ENCODE results near the gene HSPA1B. TPM values are rescaled to one million over a fixed set of nuclear protein-coding genes. Genes with fewer than 3 reads are reported as not detected.
A peak's percentile ranks its signal among the peaks of the same experiment; 100 is the strongest.

Gene HSPA1B
- polyA plus RNA-seq, 2 of the 4 experiments (the other 2 are of a cell fraction): 70.6 to 125 TPM

- CTCF ChIA-PET: interaction anchor here (0.8 to 1.7 kb wide), 4 partner anchors 9 to 46 kb away, joined by 3 to 4 read pairs (median 4); no protein-coding TSS in a partner anchor
- Histone ChIP-seq H3K4me1 (no peaks in the 10 kb centered on the region), H3K4me3 (no peak overlapping the region), H3K4me2 (no peak overlapping the region), H3K27ac (no peak overlapping the region), H3K9me3 (no peaks in the 10 kb centered on the region)
- 92% methylated on average over 13 of the region's 15 CpGs for WGBS (ENCODE audit: missing lambda C conversion rate)
- TF ChIP-seq JUN (IDR thresholded peaks at IDR 0.05) (0 out of 5 replicates have a peak, but pooled peaks of 1 of the 2 experiments have one; percentile 22), BHLHE40 (IDR thresholded peaks at IDR 0.05; ENCODE audit: low read depth, low read length) (no peak)
- DNase-seq (ENCODE audit: low read depth in 1 of 2, low spot score in 1 of 2) (no peak), ATAC-seq (no peak), FAIRE-seq (no peak)
- POLR2A ChIA-PET: interaction anchor here (1.4 kb wide), 1 partner anchor 43 kb away, joined by 3 read pairs; the partner anchor contains the start of gene HSPA1B
Observed at GRCh38 chr6:31784098-31784925, 43.2 kb upstream of the HSPA1B start.

- Histone ChIP-seq H3K4me3 (no peak overlapping the region), H3K4me2 (no peak overlapping the region), H3K27ac (no peak overlapping the region), H3K9me3 (no peaks in the 10 kb centered on the region), H3K4me1 (no peaks in the 10 kb centered on the region)
- CTCF ChIA-PET: interaction anchor here (0.6 to 1.7 kb wide), 8 partner anchors 9 to 45 kb away, joined by 3 to 6 read pairs (median 4); partner anchors contain the start of gene VARS1
- WGBS (ENCODE audit: missing lambda C conversion rate): 97% methylated on average over 4 of the region's 11 CpGs
- no peak for FAIRE-seq
- DNase-seq (ENCODE audit: low read depth in 1 of 2, low spot score in 1 of 2): no peak
- TF ChIP-seq NR3C1 (IDR thresholded peaks at IDR 0.05): no peak
- no peak for TF ChIP-seq SMC3 (IDR thresholded peaks at IDR 0.05)
- TF ChIP-seq CBX2 (IDR thresholded peaks at IDR 0.05; ENCODE audit: borderline replicate concordance, low read depth): no peak
- no peak for TF ChIP-seq KDM5A (IDR thresholded peaks at IDR 0.05)
- no peak for TF ChIP-seq EHMT2 (IDR thresholded peaks at IDR 0.05; ENCODE audit: low read depth)
- TF ChIP-seq SREBF2 (IDR thresholded peaks at IDR 0.05): no peak
- TF ChIP-seq HMGXB4 (CRISPR knock-in tag; IDR thresholded peaks at IDR 0.05; ENCODE audit: borderline replicate concordance): no peak
- no peak for TF ChIP-seq JUNB (IDR thresholded peaks at IDR 0.05)
- TF ChIP-seq RARB (CRISPR knock-in tag; IDR thresholded peaks at IDR 0.05): no peak
- TF ChIP-seq USF2 (IDR thresholded peaks at IDR 0.05): no peak
- no peak for TF ChIP-seq FOXS1 (CRISPR knock-in tag; IDR thresholded peaks at IDR 0.05)
- TF ChIP-seq HES2 (IDR thresholded peaks at IDR 0.05): no peak
- TF ChIP-seq FOSB (CRISPR knock-in tag; IDR thresholded peaks at IDR 0.05): no peak
- TF ChIP-seq RCOR1 (IDR thresholded peaks at IDR 0.05; ENCODE audit: low read depth, low read length): no peak
- TF ChIP-seq HOXA7 (CRISPR knock-in tag; IDR thresholded peaks at IDR 0.05): no peak
- no peak for ATAC-seq
- POLR2A ChIA-PET: interaction anchor here (1.4 to 1.5 kb wide), 2 partner anchors 30 to 42 kb away, joined by 3 read pairs; partner anchors contain the start of genes HSPA1A, HSPA1B and HSPA1L
Observed at GRCh38 chr6:31785475-31785874, 42.1 kb upstream of the HSPA1B start.

GRCh38 chr6:31791324-31792089 lies 36.0 kb upstream of the HSPA1B start:
- TF ChIP-seq SMC3 (IDR thresholded peaks at IDR 0.05) (0 out of 3 replicates have a peak, but pooled peaks have one; percentile 22), CTCF (IDR thresholded peaks at IDR 0.05) (peak; percentile 49), HOXB5 (CRISPR knock-in tag; IDR thresholded peaks at IDR 0.05) (no peak), ZFP36 (IDR thresholded peaks at IDR 0.05; ENCODE audit: borderline replicate concordance, partially characterized antibody) (no peak)
- Histone ChIP-seq H3K9me3 (no peaks in the 10 kb centered on the region), H3K4me3 (no peak overlapping the region), H3K4me2 (no peak overlapping the region), H3K4me1 (peaks cover 23% of the 10 kb centered on the region; the same call in 2 of the 3 replicates), H3K27ac (no peak overlapping the region)
- POLR2A ChIA-PET: interaction anchor here (0.5 to 1.9 kb wide), 4 partner anchors 24 to 52 kb away, joined by 3 to 8 read pairs (median 4); partner anchors contain the start of genes HSPA1A, HSPA1B and HSPA1L
- CTCF ChIA-PET: interaction anchor here (0.9 to 2.8 kb wide), 15 partner anchors 11 to 93 kb away, joined by 3 to 18 read pairs (median 4); partner anchors contain the start of genes CLIC1, DDAH2, HSPA1A and HSPA1L
- no peak for FAIRE-seq
- peak; percentile 38 to 70; a peak in 3 of 6 replicates for ATAC-seq
- peak; percentile 33 to 77 for DNase-seq (ENCODE audit: low read depth in 1 of 2, low spot score in 1 of 2)
- WGBS (ENCODE audit: missing lambda C conversion rate): 69% methylated on average over 12 of the region's 12 CpGs

Data from A549 (cell line).